Urinary bladder (tissue), 4 donors: Measurements from ENCODE around the gene RNF40. TPM values are rescaled to one million over a fixed set of nuclear protein-coding genes. Genes with fewer than 3 reads are reported as not detected.

Experiments used
- DNase-seq: peaks from one replicate; pipeline ENCODE4 v3.0.0-alpha.2; 2015; ENCODE audit errors: extremely low spot score
- H3K27ac ChIP-seq: one replicate; pipeline ENCODE4 v1.5.1; 2013; ENCODE audit warnings: low read depth, mild to moderate bottlenecking, moderate library complexity
- H3K36me3 ChIP-seq: one replicate; pipeline ENCODE4 v1.6.1; 2013; ENCODE audit warnings: mild to moderate bottlenecking, moderate library complexity; ENCODE audit not compliant: insufficient read depth
- H3K4me1 ChIP-seq: one replicate; pipeline ENCODE4 v1.6.1; 2013; ENCODE audit warnings: mild to moderate bottlenecking, moderate library complexity; ENCODE audit not compliant: insufficient read depth
- H3K4me3 ChIP-seq: one replicate; pipeline ENCODE4 v1.5.1; 2013; ENCODE audit warnings: low read depth, low read length
- WGBS: extraction: QIAGEN DNeasy Blood & Tissue Kit; methylation state at CpG from one replicate; pipeline ENCODE4 v1.1.7; 2013; 5-methylcytosine and 5-hydroxymethylcytosine counted together
- polyA plus RNA-seq: library from polyadenylated mRNA; stranded (reverse); fragments of 200-250 nt; gene quantifications from one replicate; pipeline ENCODE4 v1.2.3, GENCODE V29; 2013
- total RNA-seq: library from RNA; depleted of rRNA; stranded (reverse); fragments of >200 nt; gene quantifications from one replicate; pipeline ENCODE4 v1.2.3, GENCODE V29; 2014
- donor health status: healthy with polysubstance abuse.
- donor health status: healthy.

Gene RNF40
- total and polyA plus RNA-seq, 2 donors: 47.3 to 57.6 TPM

DNA sequence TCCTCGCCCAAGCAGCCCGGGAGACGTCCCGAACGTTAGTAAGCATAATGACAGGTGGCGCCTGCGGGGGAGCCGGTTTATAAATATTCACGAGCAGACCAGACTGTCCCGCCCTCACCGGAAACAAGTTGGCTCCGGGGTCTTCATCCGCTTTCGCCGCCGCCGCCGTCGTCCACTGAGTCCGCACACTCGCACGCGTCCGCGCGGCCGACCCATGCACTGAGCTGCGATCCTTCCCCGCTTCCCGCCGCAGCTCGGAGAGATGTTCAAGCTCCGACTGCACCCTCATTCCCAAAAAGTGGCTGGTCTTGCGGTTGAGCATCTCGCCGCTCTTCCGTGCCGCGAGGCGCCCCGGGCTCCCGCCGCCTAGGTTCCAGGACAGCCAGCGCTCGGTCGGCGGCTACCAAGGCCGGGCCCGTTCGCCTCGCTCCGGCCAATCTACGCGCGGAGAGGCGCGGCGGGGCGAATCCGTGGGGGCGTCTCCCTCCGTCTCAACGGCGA is 645 bp upstream of the RNF40 start:
- DNase-seq: no peak
- Histone ChIP-seq H3K36me3 (no peaks in the 10 kb centered on the region), H3K27ac (no peak overlapping the region), H3K4me1 (no peaks in the 10 kb centered on the region), H3K4me3 (peak overlapping the region; percentile 75)
- WGBS: under 1% methylated on average over 64 of the region's 64 CpGs

DNA sequence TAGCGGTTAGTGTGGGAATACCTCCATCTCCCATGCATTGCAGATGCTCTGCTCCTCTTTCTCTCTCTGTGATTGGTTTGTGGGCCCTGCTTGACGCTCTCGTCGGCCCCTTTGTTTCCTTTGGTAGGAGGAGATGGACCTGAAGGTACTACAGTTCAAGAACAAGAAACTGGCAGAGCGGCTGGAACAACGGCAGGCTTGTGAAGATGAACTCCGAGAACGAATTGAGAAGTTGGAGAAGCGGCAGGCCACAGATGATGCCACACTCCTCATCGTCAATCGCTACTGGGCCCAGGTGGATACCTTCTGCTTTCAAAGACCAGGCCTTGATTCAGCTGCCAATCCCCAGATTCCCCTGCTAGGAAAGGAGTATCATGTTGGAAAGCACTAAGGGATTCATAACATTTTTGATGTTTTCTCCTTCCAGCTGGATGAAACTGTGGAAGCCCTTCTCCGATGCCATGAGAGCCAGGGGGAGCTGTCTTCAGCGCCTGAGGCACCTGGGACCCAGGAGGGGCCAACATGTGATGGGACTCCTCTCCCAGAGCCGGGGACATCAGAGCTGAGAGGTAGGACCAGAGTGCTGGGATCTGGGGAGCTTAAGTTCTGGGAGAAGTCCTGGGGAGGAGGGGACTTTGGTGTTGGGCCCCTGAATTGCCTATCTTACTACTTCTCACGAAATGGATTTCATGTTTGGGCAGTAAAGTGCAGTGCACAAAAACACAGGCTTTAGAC is 1.0 kb downstream of the RNF40 start:
- no peak overlapping the region for H3K27ac ChIP-seq
- peaks cover 2% of the 10 kb centered on the region for H3K36me3 ChIP-seq
- 66% methylated on average over 15 of the region's 15 CpGs for whole genome bisulfite sequencing
- no peak for DNase-seq
- H3K4me3 ChIP-seq: peak overlapping the region; percentile 75
- H3K4me1 ChIP-seq: no peaks in the 10 kb centered on the region

DNA sequence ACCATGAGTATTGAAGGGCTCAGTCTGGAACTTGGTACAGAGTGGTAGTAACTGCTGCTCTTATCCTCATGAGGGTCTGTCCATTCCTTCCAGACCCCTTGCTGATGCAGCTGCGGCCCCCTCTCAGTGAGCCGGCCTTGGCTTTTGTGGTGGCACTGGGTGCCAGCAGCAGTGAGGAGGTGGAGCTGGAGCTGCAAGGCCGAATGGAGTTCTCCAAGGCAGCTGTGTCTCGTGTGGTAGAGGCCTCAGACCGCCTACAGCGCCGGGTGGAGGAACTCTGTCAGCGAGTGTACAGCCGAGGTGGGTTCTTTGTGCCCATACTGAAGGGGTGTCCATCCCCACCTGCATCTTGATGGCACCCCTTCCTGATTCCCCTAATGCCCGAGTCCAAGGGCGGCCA is 2.0 kb downstream of the RNF40 start:
- no peak for DNase-seq
- no peak overlapping the region for H3K27ac ChIP-seq
- 89% methylated on average over 11 of the region's 11 CpGs for WGBS
- H3K4me3 ChIP-seq: no peak overlapping the region
- peaks cover 4% of the 10 kb centered on the region for H3K36me3 ChIP-seq
- H3K4me1 ChIP-seq: no peaks in the 10 kb centered on the region

DNA sequence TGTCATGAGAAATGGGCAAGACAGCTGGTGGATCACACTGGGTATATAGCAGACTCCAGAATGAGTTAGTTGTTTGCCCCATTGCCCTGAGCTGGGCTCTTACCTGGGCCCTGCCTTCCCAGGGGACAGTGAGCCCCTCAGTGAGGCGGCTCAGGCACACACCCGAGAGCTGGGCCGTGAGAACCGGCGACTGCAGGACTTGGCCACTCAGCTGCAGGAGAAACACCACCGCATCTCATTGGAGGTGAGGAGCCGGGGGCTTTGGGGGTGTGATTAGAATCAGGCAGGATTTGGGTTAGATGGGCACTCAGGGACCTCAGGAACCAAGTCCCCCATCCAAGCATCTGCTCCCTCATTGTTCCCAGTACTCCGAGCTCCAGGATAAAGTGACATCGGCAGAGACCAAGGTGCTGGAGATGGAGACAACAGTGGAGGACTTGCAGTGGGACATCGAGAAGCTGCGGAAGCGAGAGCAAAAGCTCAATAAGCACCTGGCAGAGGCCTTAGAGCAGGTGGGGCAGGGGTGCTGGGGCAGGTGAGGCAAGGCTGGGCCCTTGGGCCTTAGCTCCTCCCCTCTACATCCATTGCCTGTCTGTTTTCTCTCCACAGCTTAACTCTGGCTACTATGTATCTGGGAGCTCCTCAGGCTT is 2.8 kb downstream of the RNF40 start:
- no peak overlapping the region for H3K4me3 ChIP-seq
- DNase-seq: no peak
- no peaks in the 10 kb centered on the region for H3K4me1 ChIP-seq
- H3K36me3 ChIP-seq: peaks cover 9% of the 10 kb centered on the region
- no peak overlapping the region for H3K27ac ChIP-seq
- WGBS: 96% methylated on average over 12 of the region's 12 CpGs

DNA sequence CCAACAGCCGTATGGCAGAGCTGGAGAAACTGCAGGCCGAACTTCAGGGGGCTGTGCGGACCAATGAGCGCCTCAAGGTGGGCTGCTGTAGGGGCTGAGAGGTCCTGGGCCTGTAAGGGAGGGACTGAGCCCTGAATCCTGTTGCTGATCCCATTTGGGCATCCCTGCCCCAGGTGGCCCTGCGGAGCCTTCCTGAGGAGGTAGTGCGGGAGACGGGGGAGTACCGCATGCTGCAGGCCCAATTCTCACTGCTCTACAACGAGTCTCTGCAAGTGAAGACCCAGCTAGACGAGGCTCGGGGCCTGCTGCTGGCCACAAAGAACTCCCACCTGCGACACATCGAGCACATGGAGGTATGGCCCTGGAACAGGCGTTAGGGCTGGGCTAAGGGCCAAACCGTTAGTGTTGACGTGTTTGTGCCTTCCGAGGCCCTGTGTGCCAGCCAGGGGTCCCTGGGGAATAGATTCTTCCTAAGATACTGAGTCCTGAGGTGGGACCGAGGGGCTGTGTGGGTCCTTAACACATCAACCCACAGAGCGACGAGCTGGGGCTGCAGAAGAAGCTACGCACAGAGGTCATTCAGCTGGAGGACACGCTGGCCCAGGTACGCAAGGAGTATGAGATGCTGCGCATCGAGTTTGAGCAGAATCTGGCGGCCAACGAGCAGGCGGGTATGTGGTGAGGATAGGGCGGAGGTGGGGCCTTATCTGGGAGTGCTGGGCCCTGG is 4.2 kb downstream of the RNF40 start:
- Histone ChIP-seq H3K4me1 (no peaks in the 10 kb centered on the region), H3K27ac (no peak overlapping the region), H3K4me3 (no peak overlapping the region), H3K36me3 (peaks cover 9% of the 10 kb centered on the region)
- WGBS: 90% methylated on average over 29 of the region's 29 CpGs
- DNase-seq: no peak

DNA sequence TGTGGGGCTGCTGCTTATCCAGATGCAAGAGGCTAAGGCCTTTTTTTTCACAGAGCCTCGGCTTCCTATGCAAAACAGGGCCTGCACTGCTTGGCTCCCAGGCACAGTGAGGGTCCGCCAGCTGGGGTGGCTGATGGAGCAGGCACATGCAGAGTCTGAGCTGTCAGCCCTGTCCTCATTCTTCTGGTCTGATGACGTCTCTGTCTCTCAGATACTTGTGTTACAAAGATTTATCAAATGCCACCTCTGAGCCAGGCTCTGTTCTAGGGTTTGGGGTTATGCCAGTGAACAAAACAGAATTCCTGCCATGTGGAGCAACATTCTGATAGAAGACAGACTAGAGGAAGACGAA is 4.8 kb downstream of the RNF40 start:
- no peak overlapping the region for H3K27ac ChIP-seq
- no peaks in the 10 kb centered on the region for H3K4me1 ChIP-seq
- 78% methylated on average over 4 of the region's 4 CpGs for WGBS
- DNase-seq: no peak
- peaks cover 9% of the 10 kb centered on the region for H3K36me3 ChIP-seq
- no peak overlapping the region for H3K4me3 ChIP-seq

DNA sequence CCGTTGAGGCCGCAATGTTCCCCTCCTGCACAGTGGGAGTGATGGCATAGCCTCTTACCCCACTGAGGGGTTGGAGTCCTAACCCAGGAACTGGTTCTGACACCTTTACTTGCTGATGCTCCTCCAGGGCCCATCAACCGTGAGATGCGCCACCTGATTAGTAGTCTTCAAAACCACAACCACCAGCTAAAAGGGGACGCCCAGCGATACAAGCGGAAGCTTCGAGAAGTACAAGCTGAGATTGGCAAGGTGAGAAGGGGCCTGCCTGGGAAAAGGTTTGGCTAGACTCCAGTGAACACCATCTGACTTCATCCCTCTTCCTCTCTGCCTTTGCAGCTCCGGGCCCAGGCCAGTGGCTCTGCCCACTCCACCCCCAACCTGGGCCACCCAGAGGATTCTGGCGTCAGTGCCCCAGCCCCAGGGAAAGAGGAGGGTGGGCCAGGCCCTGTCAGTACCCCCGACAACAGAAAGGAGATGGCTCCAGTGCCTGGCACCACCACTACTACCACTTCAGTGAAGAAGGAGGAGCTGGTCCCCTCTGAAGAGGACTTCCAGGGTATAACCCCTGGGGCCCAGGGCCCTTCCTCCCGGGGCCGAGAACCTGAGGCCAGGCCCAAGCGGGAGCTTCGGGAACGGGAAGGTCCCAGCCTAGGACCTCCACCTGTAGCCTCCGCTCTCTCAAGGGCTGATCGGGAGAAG is 5.8 kb downstream of the RNF40 start:
- Histone ChIP-seq H3K4me3 (no peak overlapping the region), H3K4me1 (no peaks in the 10 kb centered on the region), H3K36me3 (peaks cover 9% of the 10 kb centered on the region), H3K27ac (no peak overlapping the region)
- DNase-seq: no peak
- WGBS: 91% methylated on average over 18 of the region's 18 CpGs

DNA sequence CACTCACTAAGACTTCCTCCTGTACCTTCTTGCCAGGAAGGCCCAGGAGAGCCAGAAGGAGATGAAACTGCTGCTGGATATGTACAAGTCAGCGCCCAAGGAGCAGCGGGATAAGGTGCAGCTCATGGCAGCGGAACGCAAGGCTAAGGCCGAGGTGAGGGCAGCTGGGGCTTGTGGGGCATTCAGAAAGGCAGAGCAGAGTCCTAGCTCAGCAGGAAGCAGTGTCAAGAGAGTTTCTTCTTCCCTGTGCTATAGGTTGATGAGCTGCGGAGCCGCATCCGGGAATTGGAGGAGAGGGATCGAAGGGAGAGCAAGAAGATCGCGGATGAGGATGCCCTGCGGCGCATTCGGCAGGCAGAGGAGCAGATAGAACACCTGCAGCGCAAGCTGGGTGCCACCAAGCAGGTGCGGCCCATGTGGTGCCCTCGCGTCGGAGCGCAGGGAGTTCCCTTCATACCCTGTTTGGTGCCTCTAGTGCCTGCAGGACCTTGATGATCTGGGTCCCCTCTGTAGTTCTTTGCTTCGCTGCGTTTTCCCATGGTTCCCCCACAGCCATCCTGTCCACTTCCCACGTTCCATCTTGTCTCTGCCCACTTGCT is 6.6 kb downstream of the RNF40 start:
- H3K27ac ChIP-seq: no peak overlapping the region
- H3K36me3 ChIP-seq: peaks cover 9% of the 10 kb centered on the region
- no peak overlapping the region for H3K4me3 ChIP-seq
- H3K4me1 ChIP-seq: no peaks in the 10 kb centered on the region
- no peak for DNase-seq
- 96% methylated on average over 23 of the region's 23 CpGs for WGBS

DNA sequence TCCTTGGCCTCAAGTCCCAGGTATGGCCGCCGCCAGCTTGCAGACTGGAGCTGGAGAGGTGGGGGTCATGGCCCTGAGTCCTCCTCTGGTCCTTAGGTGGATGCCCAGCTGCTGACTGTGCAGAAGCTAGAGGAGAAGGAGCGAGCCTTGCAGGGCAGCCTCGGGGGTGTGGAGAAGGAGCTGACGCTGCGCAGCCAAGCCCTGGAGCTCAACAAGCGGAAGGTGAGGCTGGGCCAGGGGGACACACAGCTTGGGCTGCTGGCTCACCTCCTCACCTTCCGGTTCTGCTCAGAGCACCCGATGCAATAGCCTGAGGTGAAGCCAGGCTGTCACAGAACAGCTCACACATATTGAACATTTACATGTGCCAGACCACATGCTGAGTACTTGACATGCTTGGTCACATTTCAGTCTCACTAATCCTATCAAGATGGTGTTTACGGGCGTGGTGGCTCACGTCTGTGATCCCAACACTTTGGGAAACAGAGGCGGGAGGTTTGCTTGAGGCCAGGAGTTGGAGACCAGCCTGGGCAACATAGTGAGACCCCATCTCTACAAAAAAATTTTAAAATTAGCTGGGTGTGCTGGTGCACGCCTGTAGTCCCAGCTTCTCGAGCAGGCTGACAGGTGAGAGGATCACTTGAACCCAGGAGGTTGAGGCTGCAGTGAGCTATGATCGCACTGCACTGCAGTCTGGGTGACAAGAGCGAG is 7.4 kb downstream of the RNF40 start:
- Histone ChIP-seq H3K4me1 (no peaks in the 10 kb centered on the region), H3K27ac (no peak overlapping the region), H3K4me3 (no peak overlapping the region), H3K36me3 (peaks cover 9% of the 10 kb centered on the region)
- WGBS: 93% methylated on average over 17 of the region's 17 CpGs
- no peak for DNase-seq

DNA sequence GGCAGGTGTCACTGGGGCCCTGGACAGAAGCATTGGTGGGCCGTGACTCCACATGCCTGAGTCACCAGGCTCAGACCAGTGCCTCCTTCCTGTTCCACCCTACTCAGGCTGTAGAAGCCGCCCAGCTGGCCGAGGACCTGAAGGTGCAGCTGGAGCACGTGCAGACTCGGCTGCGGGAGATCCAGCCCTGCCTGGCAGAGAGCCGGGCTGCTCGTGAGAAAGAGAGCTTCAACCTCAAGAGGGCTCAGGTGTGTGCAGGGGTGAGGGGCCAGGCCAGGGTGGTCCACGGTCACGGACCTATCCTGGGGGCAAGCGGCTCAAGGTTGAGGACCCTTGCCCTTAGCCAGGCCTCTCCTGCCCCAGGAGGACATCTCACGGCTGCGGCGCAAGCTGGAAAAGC is 9.6 kb downstream of the RNF40 start:
- Histone ChIP-seq H3K4me3 (no peak overlapping the region), H3K36me3 (peaks cover 9% of the 10 kb centered on the region), H3K27ac (no peak overlapping the region), H3K4me1 (no peaks in the 10 kb centered on the region)
- DNase-seq: no peak
- WGBS: 90% methylated on average over 14 of the region's 14 CpGs

DNA sequence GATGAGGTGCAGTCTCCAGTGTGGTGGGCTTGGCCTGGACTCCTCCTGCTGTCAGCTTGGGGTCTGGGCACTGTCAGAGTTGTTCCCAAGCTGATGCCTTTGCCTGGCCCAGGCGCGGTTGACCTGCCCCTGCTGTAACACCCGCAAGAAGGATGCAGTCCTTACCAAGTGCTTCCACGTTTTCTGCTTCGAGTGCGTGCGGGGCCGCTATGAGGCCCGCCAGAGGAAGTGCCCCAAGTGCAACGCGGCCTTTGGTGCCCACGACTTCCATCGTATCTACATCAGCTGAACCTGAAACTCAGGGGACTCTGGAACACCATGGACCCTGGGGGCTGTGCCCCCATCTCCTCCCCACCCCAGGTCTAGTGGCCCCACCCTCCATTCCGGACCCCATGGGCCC is 11.7 kb downstream of the RNF40 start:
- Histone ChIP-seq H3K4me1 (no peaks in the 10 kb centered on the region), H3K4me3 (no peak overlapping the region), H3K36me3 (peaks cover 7% of the 10 kb centered on the region), H3K27ac (no peak overlapping the region)
- no peak for DNase-seq
- WGBS: 88% methylated on average over 14 of the region's 14 CpGs

DNA sequence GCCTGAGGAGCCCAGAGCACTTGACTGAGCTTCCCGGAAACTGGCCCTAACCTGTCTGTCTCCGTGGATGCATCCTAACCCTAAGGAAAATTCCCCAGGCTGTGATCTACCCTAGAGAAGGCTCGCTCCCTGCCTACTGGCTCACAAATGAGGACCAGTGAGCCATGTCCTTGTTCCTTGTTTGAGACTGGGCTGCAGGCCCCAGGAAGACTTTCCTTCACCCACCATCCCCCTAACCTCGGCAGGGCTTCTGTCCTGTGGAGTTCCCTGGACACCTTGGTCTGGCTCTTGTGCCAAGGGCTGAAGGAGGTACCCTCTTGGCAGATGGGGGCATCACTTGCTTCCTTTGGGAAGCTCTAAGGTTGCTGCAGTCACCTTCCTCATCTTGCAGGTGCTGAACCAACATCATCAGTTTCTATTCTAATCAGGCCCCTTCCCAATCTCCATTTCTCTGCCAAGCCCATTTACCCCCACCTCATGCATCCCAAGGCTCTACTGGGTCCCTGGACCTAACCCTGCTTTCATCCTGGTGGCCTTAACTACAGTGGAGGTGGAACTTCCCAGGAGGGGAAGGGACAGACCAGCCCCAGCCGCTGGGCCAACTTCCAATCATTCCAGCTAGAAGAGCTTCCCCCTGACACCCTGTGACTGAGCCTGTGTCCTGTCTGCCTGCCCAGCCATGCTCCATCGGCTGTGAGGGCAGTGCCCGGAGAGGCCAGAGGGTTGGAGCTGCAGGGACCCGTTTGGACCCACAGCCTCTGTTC is 12.4 kb downstream of the RNF40 start:
- Histone ChIP-seq H3K4me3 (no peak overlapping the region), H3K4me1 (no peaks in the 10 kb centered on the region), H3K27ac (no peak overlapping the region), H3K36me3 (peaks cover 2% of the 10 kb centered on the region)
- WGBS: 52% methylated on average over 8 of the region's 8 CpGs
- no peak for DNase-seq
